Gastroesophageal sphincter (tissue), 3 donors: Measurements from ENCODE around the gene EXOC4.

Experiments used
- CTCF ChIP-seq, 4 experiments: fragments of 200-600 bp in 2 of 4; fragments of 450-650 bp in 2 of 4; sonication (generic) in 1 of 4; IDR thresholded peaks; one replicate each; pipeline ENCODE4 v1.5.1; 2017 to 2019; ENCODE audit warnings: antibody characterized with exemption in 4 of 4, mild to moderate bottlenecking in 2 of 4, moderate library complexity in 2 of 4
- EP300 ChIP-seq: sonication (generic); formaldehyde crosslinking; IDR thresholded peaks from one replicate; pipeline ENCODE4 v1.6.1; 2017; ENCODE audit warnings: antibody characterized with exemption, mild to moderate bottlenecking
- POLR2A ChIP-seq, 2 donors: fragments of 450-650 bp; IDR thresholded peaks; one replicate each; pipeline ENCODE4 v1.6.1; 2017; ENCODE audit warnings: antibody characterized with exemption in 2 of 2, mild to moderate bottlenecking in 2 of 2, moderate library complexity in 1 of 2

GRCh38 chr7:133491846-133492652 lies 239.2 kb downstream of the EXOC4 start:
- TF ChIP-seq CTCF (IDR thresholded peaks at IDR 0.05) (no peak), POLR2A (IDR thresholded peaks at IDR 0.05) (no peak), EP300 (no peak)
